Neural cell (in vitro differentiated cells): Measurements from ENCODE around the gene SLC12A1. TPM values are rescaled to one million over a fixed set of nuclear protein-coding genes. Genes with fewer than 3 reads are reported as not detected.

Experiments used
- H2AFZ ChIP-seq: fragments of 200-600, 300-800 bp; sonication (generic), shearing (Covaris generic); 2 replicates; pipeline ENCODE4 v1.6.0; 2014; ENCODE audit warnings: low read depth, mild to moderate bottlenecking, antibody characterized with exemption, low read length, moderate library complexity
- H3F3A ChIP-seq: fragments of 200-600 bp; shearing (Covaris generic); 2 replicates; pipeline ENCODE4 v1.6.1; 2016; ENCODE audit warnings: mild to moderate bottlenecking, moderate library complexity, mixed read lengths, antibody characterized with exemption, low read length; ENCODE audit not compliant: insufficient read depth, poor library complexity, severe bottlenecking
- H3K27ac ChIP-seq: fragments of 200-600, 300-800 bp; sonication (generic), shearing (Covaris generic); 2 replicates; pipeline ENCODE4 v1.5.1; 2014; ENCODE audit warnings: mild to moderate bottlenecking, low read length, moderate library complexity
- H3K27me3 ChIP-seq: fragments of 300-800, 200-600 bp; sonication (generic), shearing (Covaris generic); 2 replicates; pipeline ENCODE4 v1.6.0; 2014; ENCODE audit warnings: mild to moderate bottlenecking, low read depth, low read length, moderate library complexity; ENCODE audit not compliant: insufficient read depth
- H3K36me3 ChIP-seq: fragments of 300-800, 200-600 bp; sonication (generic), shearing (Covaris generic); 2 replicates; pipeline ENCODE4 v1.5.1; 2014; ENCODE audit warnings: mild to moderate bottlenecking, antibody characterized with exemption, low read length, moderate library complexity; ENCODE audit not compliant: insufficient read depth
- H3K4me2 ChIP-seq: fragments of 300-800, 200-600 bp; sonication (generic), shearing (Covaris generic); 2 replicates; pipeline ENCODE4 v1.6.0; 2014; ENCODE audit warnings: mild to moderate bottlenecking, low read length
- H3K4me3 ChIP-seq: fragments of 300-800, 200-600 bp; sonication (generic), shearing (Covaris generic); 2 replicates; pipeline ENCODE4 v1.5.1; 2014; ENCODE audit warnings: mild to moderate bottlenecking, low read length, moderate library complexity
- H3K79me2 ChIP-seq: fragments of 200-600 bp; shearing (Covaris generic); replicated peaks from 2 replicates; pipeline ENCODE4 v1.6.0; 2014; ENCODE audit warnings: mild to moderate bottlenecking, low read length, moderate library complexity; ENCODE audit not compliant: insufficient read depth
- H3K9ac ChIP-seq: fragments of 300-800, 200-600 bp; sonication (generic), shearing (Covaris generic); 2 replicates; pipeline ENCODE4 v1.6.1; 2016; ENCODE audit warnings: mild to moderate bottlenecking, low read length, mixed read lengths
- H3K9me2 ChIP-seq: fragments of 200-600 bp; shearing (Covaris generic); 2 replicates; pipeline ENCODE4 v1.6.1; 2016; ENCODE audit warnings: mild to moderate bottlenecking, low read length, mixed read lengths; ENCODE audit not compliant: insufficient read depth
- H3K9me3 ChIP-seq: fragments of 200-600, 300-800 bp; sonication (generic), shearing (Covaris generic); 2 replicates; pipeline ENCODE4 v1.6.1; 2016; ENCODE audit warnings: mild to moderate bottlenecking, mixed run types, low read length, moderate library complexity, mixed read lengths
- H4K20me1 ChIP-seq: fragments of 200-600 bp; shearing (Covaris generic); 2 replicates; pipeline ENCODE4 v1.6.1; 2016; ENCODE audit warnings: mild to moderate bottlenecking, mixed run types; ENCODE audit not compliant: insufficient read depth
- CTCF ChIP-seq: fragments of 450-650 bp; IDR thresholded peaks from 2 replicates; pipeline ENCODE4 v1.5.1; 2014; ENCODE audit warnings: antibody characterized with exemption, mild to moderate bottlenecking, moderate library complexity; ENCODE audit not compliant: poor library complexity, severe bottlenecking
- EP300 ChIP-seq: fragments of 450-650 bp; conservative IDR thresholded peaks from 2 replicates; pipeline ENCODE4 v1.6.1; 2014; ENCODE audit warnings: antibody characterized with exemption, mild to moderate bottlenecking, moderate library complexity; ENCODE audit not compliant: poor library complexity, severe bottlenecking
- EZH2 ChIP-seq: fragments of 200-600, 300-800 bp; shearing (Covaris generic), sonication (generic); IDR thresholded peaks from 2 replicates; pipeline ENCODE4 v1.6.1; 2014; ENCODE audit warnings: antibody characterized with exemption, low read length, borderline replicate concordance, mild to moderate bottlenecking; ENCODE audit not compliant: insufficient read depth, poor library complexity, severe bottlenecking
- MXI1 ChIP-seq: fragments of 450-650 bp; conservative IDR thresholded peaks from 2 replicates; pipeline ENCODE4 v1.6.1; 2014; ENCODE audit warnings: antibody characterized with exemption, mild to moderate bottlenecking; ENCODE audit not compliant: poor library complexity, severe bottlenecking
- POLR2AphosphoS5 ChIP-seq: IDR thresholded peaks from 2 replicates; pipeline ENCODE4 v1.6.1; 2012
- RAD21 ChIP-seq: fragments of 450-650 bp; conservative IDR thresholded peaks from 2 replicates; pipeline ENCODE4 v1.6.1; 2014; ENCODE audit warnings: antibody characterized with exemption, mild to moderate bottlenecking, moderate library complexity
- REST ChIP-seq: IDR thresholded peaks from 2 replicates; pipeline ENCODE4 v1.6.1; 2012; ENCODE audit warnings: borderline replicate concordance
- SMC3 ChIP-seq: fragments of 450-650 bp; conservative IDR thresholded peaks from 2 replicates; pipeline ENCODE4 v1.6.1; 2014; ENCODE audit warnings: antibody characterized with exemption, mild to moderate bottlenecking, moderate library complexity; ENCODE audit not compliant: poor library complexity
- TAF1 ChIP-seq: IDR thresholded peaks from 2 replicates; pipeline ENCODE4 v1.6.1; 2012; ENCODE audit warnings: low read depth
- polyA plus RNA-seq: library from polyadenylated mRNA; depleted of rRNA; stranded (reverse); fragments of >200 nt; gene quantifications from 2 replicates; pipeline ENCODE4 v1.2.3, GENCODE V29; 2014

SLC12A1 gene
- polyA plus RNA-seq, 1 donor from 2014 or later = 0.67 TPM

- no peak overlapping the region for H3K4me3 ChIP-seq
- no peaks in the 10 kb centered on the region for H3K79me2 ChIP-seq
- H3K4me2 ChIP-seq = no peak overlapping the region
- TF ChIP-seq TAF1 (no peak), EZH2 (no peak), SMC3 (no peak), RAD21 (no peak), POLR2AphosphoS5 (no peak), REST (no peak), EP300 (no peak), MXI1 (no peak), CTCF (no peak)
- no peaks in the 10 kb centered on the region for H3K9me2 ChIP-seq
- H4K20me1 ChIP-seq = no peaks in the 10 kb centered on the region
- H3K9me3 ChIP-seq = no peaks in the 10 kb centered on the region
- no peak overlapping the region for H2AFZ ChIP-seq
- no peak overlapping the region for H3K27ac ChIP-seq
- H3F3A ChIP-seq = no peaks in the 10 kb centered on the region
- no peak overlapping the region for H3K9ac ChIP-seq
- H3K27me3 ChIP-seq = no peaks in the 10 kb centered on the region
- no peaks in the 10 kb centered on the region for H3K36me3 ChIP-seq
Measured at GRCh38 chr15:48307586-48307985, 101.5 kb downstream of the SLC12A1 start.

GRCh38 chr15:48309740-48310139, 103.6 kb downstream of the SLC12A1 start:
- Histone ChIP-seq H3K9me2 (no peaks in the 10 kb centered on the region), H2AFZ (no peak overlapping the region)

More at GRCh38 chr15:48309740-48310139, 103.6 kb downstream of the SLC12A1 start:
- no peaks in the 10 kb centered on the region for H4K20me1 ChIP-seq
- no peaks in the 10 kb centered on the region for H3K9me3 ChIP-seq
- H3F3A ChIP-seq = no peaks in the 10 kb centered on the region
- no peak overlapping the region for H3K4me3 ChIP-seq
- no peaks in the 10 kb centered on the region for H3K79me2 ChIP-seq
- no peaks in the 10 kb centered on the region for H3K36me3 ChIP-seq
- H3K27me3 ChIP-seq = no peaks in the 10 kb centered on the region
- H3K4me2 ChIP-seq = no peak overlapping the region
- no peak overlapping the region for H3K27ac ChIP-seq
- no peak overlapping the region for H3K9ac ChIP-seq
- TF ChIP-seq EP300 (no peak), POLR2AphosphoS5 (no peak), SMC3 (no peak), CTCF (no peak), EZH2 (no peak), RAD21 (no peak)
